ENCODE data around the gene CD81. TPM values are rescaled to one million over a fixed set of nuclear protein-coding genes. Genes with fewer than 3 reads are reported as not detected.

The CD81 gene
- total and polyA plus RNA-seq, 2 experiments from 2014 or later: 88.6 to 290 TPM

DNA sequence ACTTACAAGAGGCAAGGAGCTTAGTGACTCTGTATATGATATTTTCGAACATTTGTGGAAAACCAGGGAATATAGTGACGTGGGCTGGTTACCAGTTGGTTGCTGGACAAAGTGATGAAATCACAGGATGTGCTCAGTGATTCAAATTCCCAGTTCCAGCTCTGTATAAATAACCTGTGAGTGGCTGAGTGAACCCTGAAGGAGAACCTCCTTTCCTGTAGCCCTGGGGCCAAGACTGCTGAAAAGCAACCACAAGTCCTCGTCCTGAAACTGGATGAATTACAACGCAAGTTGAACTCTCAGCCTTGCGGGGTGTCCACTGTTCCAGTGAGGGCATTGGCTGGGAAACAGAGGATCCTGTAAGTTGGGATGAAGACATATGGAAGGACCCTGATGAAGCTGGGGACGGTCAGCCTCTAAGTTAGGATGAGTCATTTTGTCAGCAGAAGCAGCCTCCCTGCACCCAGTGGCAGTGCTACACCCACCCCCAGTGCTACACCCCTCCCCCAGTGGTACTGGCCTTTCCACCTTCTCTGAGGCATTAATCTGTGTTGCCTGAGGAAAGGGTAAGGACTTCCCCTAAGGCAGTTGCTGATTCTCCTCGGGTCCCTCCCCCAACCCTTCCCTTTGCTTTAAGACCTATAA is 22.0 kb upstream of the CD81 start:
- ATAC-seq: no peak

More for the DNA sequence above, 22.0 kb upstream of the CD81 start:
- Mint-ChIP-seq H3K9me3 (peaks cover 29% of the 10 kb centered on the region), H3K27me3 (ENCODE audit: insufficient read depth, low read depth, poor library complexity) (peaks cover 19% of the 10 kb centered on the region), H3K4me3 (no peak overlapping the region), H3K36me3 (ENCODE audit: low read depth) (peaks cover 3% of the 10 kb centered on the region; the same call in 1 of the 3 replicates), H3K4me1 (no peaks in the 10 kb centered on the region; the same call in 2 of the 3 replicates), H3K27ac (no peak overlapping the region)
- no peak for DNase-seq (ENCODE audit: low spot score)
- no peaks in the 10 kb centered on the region for H3F3A ChIP-seq (replicated peaks; ENCODE audit: low read depth)
- no peaks in the 10 kb centered on the region for H3K4me1 ChIP-seq (ENCODE audit: insufficient read depth)
- H3K9me2 ChIP-seq (ENCODE audit: insufficient read depth): no peaks in the 10 kb centered on the region
- H3K4me2 ChIP-seq: no peak overlapping the region
- no peaks in the 10 kb centered on the region for H3K36me3 ChIP-seq (ENCODE audit: insufficient read depth)
- no peaks in the 10 kb centered on the region for H3K27me3 ChIP-seq (ENCODE audit: insufficient read depth)
- H3K4me3 ChIP-seq: no peak overlapping the region
- H4K20me1 ChIP-seq (replicated peaks; ENCODE audit: insufficient read depth): no peaks in the 10 kb centered on the region
- H2AFZ ChIP-seq: no peak overlapping the region
- no peaks in the 10 kb centered on the region for H3K79me2 ChIP-seq (replicated peaks; ENCODE audit: insufficient read depth)
- no peak overlapping the region for H3K27ac ChIP-seq (ENCODE audit: low read depth)
- TF ChIP-seq, protein P1, sequence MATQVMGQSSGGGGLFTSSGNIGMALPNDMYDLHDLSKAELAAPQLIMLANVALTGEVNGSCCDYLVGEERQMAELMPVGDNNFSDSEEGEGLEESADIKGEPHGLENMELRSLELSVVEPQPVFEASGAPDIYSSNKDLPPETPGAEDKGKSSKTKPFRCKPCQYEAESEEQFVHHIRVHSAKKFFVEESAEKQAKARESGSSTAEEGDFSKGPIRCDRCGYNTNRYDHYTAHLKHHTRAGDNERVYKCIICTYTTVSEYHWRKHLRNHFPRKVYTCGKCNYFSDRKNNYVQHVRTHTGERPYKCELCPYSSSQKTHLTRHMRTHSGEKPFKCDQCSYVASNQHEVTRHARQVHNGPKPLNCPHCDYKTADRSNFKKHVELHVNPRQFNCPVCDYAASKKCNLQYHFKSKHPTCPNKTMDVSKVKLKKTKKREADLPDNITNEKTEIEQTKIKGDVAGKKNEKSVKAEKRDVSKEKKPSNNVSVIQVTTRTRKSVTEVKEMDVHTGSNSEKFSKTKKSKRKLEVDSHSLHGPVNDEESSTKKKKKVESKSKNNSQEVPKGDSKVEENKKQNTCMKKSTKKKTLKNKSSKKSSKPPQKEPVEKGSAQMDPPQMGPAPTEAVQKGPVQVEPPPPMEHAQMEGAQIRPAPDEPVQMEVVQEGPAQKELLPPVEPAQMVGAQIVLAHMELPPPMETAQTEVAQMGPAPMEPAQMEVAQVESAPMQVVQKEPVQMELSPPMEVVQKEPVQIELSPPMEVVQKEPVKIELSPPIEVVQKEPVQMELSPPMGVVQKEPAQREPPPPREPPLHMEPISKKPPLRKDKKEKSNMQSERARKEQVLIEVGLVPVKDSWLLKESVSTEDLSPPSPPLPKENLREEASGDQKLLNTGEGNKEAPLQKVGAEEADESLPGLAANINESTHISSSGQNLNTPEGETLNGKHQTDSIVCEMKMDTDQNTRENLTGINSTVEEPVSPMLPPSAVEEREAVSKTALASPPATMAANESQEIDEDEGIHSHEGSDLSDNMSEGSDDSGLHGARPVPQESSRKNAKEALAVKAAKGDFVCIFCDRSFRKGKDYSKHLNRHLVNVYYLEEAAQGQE (IDR thresholded peaks at IDR 0.05; ENCODE audit: unreplicated experiment): no peak
- TF ChIP-seq, protein P2, sequence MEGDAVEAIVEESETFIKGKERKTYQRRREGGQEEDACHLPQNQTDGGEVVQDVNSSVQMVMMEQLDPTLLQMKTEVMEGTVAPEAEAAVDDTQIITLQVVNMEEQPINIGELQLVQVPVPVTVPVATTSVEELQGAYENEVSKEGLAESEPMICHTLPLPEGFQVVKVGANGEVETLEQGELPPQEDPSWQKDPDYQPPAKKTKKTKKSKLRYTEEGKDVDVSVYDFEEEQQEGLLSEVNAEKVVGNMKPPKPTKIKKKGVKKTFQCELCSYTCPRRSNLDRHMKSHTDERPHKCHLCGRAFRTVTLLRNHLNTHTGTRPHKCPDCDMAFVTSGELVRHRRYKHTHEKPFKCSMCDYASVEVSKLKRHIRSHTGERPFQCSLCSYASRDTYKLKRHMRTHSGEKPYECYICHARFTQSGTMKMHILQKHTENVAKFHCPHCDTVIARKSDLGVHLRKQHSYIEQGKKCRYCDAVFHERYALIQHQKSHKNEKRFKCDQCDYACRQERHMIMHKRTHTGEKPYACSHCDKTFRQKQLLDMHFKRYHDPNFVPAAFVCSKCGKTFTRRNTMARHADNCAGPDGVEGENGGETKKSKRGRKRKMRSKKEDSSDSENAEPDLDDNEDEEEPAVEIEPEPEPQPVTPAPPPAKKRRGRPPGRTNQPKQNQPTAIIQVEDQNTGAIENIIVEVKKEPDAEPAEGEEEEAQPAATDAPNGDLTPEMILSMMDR (conservative IDR thresholded peaks at IDR 0.05; ENCODE audit: low read depth in 2 of 2): no peak
- TF ChIP-seq STAT1 (IDR thresholded peaks at IDR 0.05; ENCODE audit: unreplicated experiment) (no peak), CREB1 (CRISPR knock-in tag; IDR thresholded peaks at IDR 0.05; ENCODE audit: low read depth) (no peak), EZH2phosphoT487 (IDR thresholded peaks at IDR 0.05; ENCODE audit: unreplicated experiment) (no peak), ZNF114 (CRISPR knock-in tag; IDR thresholded peaks at IDR 0.05) (no peak), POLR2AphosphoS5 (IDR thresholded peaks at IDR 0.05; ENCODE audit: low read depth) (no peak), ZNF331 (CRISPR knock-in tag; IDR thresholded peaks at IDR 0.05; ENCODE audit: low read depth) (no peak), NANOG (IDR thresholded peaks at IDR 0.05; ENCODE audit: borderline replicate concordance) (no peak), EZH2 (IDR thresholded peaks at IDR 0.05; ENCODE audit: low read depth, unreplicated experiment) (no peak), JUNB (IDR thresholded peaks at IDR 0.05; ENCODE audit: unreplicated experiment) (no peak)
- TF ChIP-seq, protein P3, sequence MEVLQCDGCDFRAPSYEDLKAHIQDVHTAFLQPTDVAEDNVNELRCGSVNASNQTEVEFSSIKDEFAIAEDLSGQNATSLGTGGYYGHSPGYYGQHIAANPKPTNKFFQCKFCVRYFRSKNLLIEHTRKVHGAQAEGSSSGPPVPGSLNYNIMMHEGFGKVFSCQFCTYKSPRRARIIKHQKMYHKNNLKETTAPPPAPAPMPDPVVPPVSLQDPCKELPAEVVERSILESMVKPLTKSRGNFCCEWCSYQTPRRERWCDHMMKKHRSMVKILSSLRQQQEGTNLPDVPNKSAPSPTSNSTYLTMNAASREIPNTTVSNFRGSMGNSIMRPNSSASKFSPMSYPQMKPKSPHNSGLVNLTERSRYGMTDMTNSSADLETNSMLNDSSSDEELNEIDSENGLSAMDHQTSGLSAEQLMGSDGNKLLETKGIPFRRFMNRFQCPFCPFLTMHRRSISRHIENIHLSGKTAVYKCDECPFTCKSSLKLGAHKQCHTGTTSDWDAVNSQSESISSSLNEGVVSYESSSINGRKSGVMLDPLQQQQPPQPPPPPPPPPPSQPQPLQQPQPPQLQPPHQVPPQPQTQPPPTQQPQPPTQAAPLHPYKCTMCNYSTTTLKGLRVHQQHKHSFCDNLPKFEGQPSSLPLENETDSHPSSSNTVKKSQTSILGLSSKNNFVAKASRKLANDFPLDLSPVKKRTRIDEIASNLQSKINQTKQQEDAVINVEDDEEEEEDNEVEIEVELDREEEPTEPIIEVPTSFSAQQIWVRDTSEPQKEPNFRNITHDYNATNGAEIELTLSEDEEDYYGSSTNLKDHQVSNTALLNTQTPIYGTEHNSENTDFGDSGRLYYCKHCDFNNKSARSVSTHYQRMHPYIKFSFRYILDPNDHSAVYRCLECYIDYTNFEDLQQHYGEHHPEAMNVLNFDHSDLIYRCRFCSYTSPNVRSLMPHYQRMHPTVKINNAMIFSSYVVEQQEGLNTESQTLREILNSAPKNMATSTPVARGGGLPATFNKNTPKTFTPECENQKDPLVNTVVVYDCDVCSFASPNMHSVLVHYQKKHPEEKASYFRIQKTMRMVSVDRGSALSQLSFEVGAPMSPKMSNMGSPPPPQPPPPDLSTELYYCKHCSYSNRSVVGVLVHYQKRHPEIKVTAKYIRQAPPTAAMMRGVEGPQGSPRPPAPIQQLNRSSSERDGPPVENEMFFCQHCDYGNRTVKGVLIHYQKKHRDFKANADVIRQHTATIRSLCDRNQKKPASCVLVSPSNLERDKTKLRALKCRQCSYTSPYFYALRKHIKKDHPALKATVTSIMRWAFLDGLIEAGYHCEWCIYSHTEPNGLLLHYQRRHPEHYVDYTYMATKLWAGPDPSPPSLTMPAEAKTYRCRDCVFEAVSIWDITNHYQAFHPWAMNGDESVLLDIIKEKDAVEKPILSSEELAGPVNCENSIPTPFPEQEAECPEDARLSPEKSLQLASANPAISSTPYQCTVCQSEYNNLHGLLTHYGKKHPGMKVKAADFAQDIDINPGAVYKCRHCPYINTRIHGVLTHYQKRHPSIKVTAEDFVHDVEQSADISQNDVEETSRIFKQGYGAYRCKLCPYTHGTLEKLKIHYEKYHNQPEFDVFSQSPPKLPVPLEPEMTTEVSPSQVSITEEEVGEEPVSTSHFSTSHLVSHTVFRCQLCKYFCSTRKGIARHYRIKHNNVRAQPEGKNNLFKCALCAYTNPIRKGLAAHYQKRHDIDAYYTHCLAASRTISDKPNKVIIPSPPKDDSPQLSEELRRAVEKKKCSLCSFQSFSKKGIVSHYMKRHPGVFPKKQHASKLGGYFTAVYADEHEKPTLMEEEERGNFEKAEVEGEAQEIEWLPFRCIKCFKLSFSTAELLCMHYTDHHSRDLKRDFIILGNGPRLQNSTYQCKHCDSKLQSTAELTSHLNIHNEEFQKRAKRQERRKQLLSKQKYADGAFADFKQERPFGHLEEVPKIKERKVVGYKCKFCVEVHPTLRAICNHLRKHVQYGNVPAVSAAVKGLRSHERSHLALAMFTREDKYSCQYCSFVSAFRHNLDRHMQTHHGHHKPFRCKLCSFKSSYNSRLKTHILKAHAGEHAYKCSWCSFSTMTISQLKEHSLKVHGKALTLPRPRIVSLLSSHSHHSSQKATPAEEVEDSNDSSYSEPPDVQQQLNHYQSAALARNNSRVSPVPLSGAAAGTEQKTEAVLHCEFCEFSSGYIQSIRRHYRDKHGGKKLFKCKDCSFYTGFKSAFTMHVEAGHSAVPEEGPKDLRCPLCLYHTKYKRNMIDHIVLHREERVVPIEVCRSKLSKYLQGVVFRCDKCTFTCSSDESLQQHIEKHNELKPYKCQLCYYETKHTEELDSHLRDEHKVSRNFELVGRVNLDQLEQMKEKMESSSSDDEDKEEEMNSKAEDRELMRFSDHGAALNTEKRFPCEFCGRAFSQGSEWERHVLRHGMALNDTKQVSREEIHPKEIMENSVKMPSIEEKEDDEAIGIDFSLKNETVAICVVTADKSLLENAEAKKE (CRISPR knock-in tag; IDR thresholded peaks at IDR 0.05): no peak
- TF ChIP-seq, protein P4, sequence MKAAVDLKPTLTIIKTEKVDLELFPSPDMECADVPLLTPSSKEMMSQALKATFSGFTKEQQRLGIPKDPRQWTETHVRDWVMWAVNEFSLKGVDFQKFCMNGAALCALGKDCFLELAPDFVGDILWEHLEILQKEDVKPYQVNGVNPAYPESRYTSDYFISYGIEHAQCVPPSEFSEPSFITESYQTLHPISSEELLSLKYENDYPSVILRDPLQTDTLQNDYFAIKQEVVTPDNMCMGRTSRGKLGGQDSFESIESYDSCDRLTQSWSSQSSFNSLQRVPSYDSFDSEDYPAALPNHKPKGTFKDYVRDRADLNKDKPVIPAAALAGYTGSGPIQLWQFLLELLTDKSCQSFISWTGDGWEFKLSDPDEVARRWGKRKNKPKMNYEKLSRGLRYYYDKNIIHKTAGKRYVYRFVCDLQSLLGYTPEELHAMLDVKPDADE (IDR thresholded peaks at IDR 0.05): no peak
